Osteoblast (primary cell): ENCODE data around the gene C11orf86. TPM values are rescaled to one million over a fixed set of nuclear protein-coding genes. Genes with fewer than 3 reads are reported as not detected.

Experiments
- DNase-seq: peaks from one replicate; pipeline ENCODE4 v3.0.0; 2011; ENCODE audit warnings: low spot score, mixed read lengths; ENCODE audit not compliant: insufficient read length; ENCODE audit errors: missing footprints
- H2AFZ ChIP-seq: 2 replicates; pipeline ENCODE4 v1.6.0; 2011; ENCODE audit warnings: mild to moderate bottlenecking, low read length
- H3K27ac ChIP-seq: 2 replicates; pipeline ENCODE4 v1.5.1; 2011; ENCODE audit warnings: mild to moderate bottlenecking, low read depth, low read length, moderate library complexity
- H3K27me3 ChIP-seq: 2 replicates; pipeline ENCODE4 v1.6.0; 2012; ENCODE audit warnings: mild to moderate bottlenecking, control low read depth, inconsistent platforms, low read length, moderate library complexity; ENCODE audit not compliant: insufficient read depth
- H3K36me3 ChIP-seq: 2 replicates; pipeline ENCODE4 v1.5.1; 2011; ENCODE audit warnings: mild to moderate bottlenecking, low read length, control low read depth, moderate library complexity; ENCODE audit not compliant: insufficient read depth
- H3K4me1 ChIP-seq: 2 replicates; pipeline ENCODE4 v1.5.1; 2011; ENCODE audit warnings: mild to moderate bottlenecking, low read length, control low read depth, moderate library complexity; ENCODE audit not compliant: insufficient read depth
- H3K4me2 ChIP-seq: 2 replicates; pipeline ENCODE4 v1.6.0; 2011; ENCODE audit warnings: mild to moderate bottlenecking, low read length; ENCODE audit not compliant: insufficient read depth
- H3K4me3 ChIP-seq: fragments of 200-600 bp; sonication (generic); 3 replicates; pipeline ENCODE4 v1.5.1; 2012; ENCODE audit warnings: mild to moderate bottlenecking, low read length, inconsistent platforms; ENCODE audit not compliant: insufficient read depth
- H3K79me2 ChIP-seq: 2 replicates; pipeline ENCODE4 v1.6.0; 2012; ENCODE audit warnings: mild to moderate bottlenecking, low read length, control low read depth, inconsistent platforms; ENCODE audit not compliant: insufficient read depth
- H3K9me3 ChIP-seq: 2 replicates; pipeline ENCODE4 v1.5.1; 2011; ENCODE audit warnings: low read depth, low read length, control low read depth
- H4K20me1 ChIP-seq: 2 replicates; pipeline ENCODE4 v1.6.0; 2012; ENCODE audit warnings: mild to moderate bottlenecking, low read length, control low read depth; ENCODE audit not compliant: insufficient read depth
- total RNA-seq: library from RNA; depleted of rRNA; stranded (reverse); fragments of >200 nt; gene quantifications from 2 replicates; pipeline ENCODE4 v1.2.3, GENCODE V29; 2012
- TF ChIP-seq, protein P1 (sequence below): IDR thresholded peaks from 2 replicates; pipeline ENCODE4 v1.5.1; 2011; ENCODE audit warnings: mild to moderate bottlenecking, low read depth, low read length, moderate library complexity; ENCODE audit errors: extremely low read depth

The C11orf86 gene
- total RNA-seq, 1 donor, result not detected

DNA sequence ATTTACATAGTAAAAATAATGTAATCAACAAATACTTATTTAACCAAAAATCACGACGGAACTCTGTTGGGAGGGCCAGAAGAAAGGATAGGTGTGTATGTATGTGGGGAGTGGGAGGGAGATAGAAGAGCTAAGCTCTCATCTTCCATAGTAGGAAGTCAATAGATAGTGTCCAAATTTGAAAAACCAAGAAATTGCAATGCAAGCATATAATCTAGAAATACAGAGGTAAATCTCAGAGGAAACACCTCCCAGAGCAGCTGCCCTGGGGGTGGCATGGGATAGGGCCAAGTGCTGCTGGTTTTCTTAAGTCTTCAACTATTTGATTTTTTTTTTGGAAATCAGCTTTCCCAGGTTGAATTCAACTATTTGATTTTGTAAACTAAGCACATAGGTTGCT is 16.9 kb downstream of the C11orf86 start:
- Histone ChIP-seq H3K9me3 (no peaks in the 10 kb centered on the region), H3K4me3 (no peak overlapping the region), H3K79me2 (no peaks in the 10 kb centered on the region), H2AFZ (no peak overlapping the region), H3K4me1 (peaks cover 4% of the 10 kb centered on the region), H3K27me3 (no peaks in the 10 kb centered on the region), H3K36me3 (no peaks in the 10 kb centered on the region), H3K4me2 (no peak overlapping the region), H3K27ac (no peak overlapping the region), H4K20me1 (no peaks in the 10 kb centered on the region)
- DNase-seq, result no peak
- TF ChIP-seq, protein P1, sequence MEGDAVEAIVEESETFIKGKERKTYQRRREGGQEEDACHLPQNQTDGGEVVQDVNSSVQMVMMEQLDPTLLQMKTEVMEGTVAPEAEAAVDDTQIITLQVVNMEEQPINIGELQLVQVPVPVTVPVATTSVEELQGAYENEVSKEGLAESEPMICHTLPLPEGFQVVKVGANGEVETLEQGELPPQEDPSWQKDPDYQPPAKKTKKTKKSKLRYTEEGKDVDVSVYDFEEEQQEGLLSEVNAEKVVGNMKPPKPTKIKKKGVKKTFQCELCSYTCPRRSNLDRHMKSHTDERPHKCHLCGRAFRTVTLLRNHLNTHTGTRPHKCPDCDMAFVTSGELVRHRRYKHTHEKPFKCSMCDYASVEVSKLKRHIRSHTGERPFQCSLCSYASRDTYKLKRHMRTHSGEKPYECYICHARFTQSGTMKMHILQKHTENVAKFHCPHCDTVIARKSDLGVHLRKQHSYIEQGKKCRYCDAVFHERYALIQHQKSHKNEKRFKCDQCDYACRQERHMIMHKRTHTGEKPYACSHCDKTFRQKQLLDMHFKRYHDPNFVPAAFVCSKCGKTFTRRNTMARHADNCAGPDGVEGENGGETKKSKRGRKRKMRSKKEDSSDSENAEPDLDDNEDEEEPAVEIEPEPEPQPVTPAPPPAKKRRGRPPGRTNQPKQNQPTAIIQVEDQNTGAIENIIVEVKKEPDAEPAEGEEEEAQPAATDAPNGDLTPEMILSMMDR, result no peak

DNA sequence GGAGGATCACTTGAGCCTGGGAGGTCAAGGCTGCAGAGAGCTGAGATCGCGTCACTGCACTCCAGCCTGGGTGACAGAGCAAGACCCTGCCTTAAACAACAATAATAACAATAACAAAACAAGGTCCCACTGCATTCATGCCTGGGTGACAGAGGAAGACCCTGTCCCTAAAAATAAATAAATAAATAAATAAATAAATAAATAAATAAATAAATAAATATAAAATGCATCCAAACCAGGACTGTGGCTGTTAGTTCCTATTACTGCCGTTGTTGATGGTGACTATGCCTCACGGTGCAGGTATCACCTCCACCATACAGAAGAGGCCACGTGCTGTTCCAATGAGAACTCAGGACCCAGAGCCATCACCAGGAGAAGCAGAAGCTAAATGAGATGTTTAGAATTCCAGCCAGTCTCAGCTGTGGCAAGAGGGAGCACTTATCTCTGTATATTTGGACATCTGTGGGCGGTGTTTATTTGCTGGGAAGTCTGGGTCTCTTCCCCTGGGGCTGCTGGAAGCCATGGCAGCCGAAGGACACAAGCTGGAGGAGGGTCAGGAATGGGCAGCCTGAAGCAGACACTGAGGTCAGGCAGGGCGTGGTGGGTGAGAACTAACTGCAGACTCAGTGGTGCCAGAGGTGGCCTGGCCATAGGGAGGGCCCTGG is 21.6 kb downstream of the C11orf86 start:
- Histone ChIP-seq H3K4me2 (peak overlapping the region; percentile 24), H3K27ac (peak overlapping the region; percentile 1), H3K27me3 (no peaks in the 10 kb centered on the region), H3K4me1 (peaks cover 7% of the 10 kb centered on the region), H2AFZ (peak overlapping the region; percentile 47), H3K79me2 (no peaks in the 10 kb centered on the region), H3K9me3 (no peaks in the 10 kb centered on the region), H4K20me1 (no peaks in the 10 kb centered on the region), H3K36me3 (no peaks in the 10 kb centered on the region), H3K4me3 (no peak overlapping the region)
- DNase-seq, result peak; percentile 92
- TF ChIP-seq, protein P1, result no peak

DNA sequence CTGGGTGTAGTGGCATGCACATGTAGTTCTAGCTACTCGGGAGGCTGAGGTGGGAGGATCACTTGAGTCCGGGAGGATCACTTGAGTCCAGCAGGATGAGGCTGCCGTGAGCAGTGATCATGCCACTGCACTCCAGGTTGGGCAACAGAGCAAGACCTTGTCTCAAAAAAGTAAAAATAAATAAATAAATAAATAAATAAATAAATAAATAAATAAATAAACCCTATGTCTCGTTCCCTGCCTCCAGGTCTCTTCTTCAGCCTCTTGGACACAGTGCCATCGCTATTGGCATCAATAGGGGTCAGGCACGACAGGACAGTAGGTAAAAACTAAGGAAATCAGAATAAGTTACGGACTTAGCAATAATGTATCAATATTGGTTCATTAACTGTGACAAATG is 24.5 kb downstream of the C11orf86 start:
- no peaks in the 10 kb centered on the region for H3K27me3 ChIP-seq
- no peak overlapping the region for H3K27ac ChIP-seq
- H3K36me3 ChIP-seq, result no peaks in the 10 kb centered on the region
- no peaks in the 10 kb centered on the region for H3K9me3 ChIP-seq
- no peaks in the 10 kb centered on the region for H4K20me1 ChIP-seq
- DNase-seq, result no peak
- H2AFZ ChIP-seq, result no peak overlapping the region
- TF ChIP-seq, protein P1, result no peak
- H3K79me2 ChIP-seq, result no peaks in the 10 kb centered on the region
- no peak overlapping the region for H3K4me2 ChIP-seq
- H3K4me3 ChIP-seq, result no peak overlapping the region
- H3K4me1 ChIP-seq, result peaks cover 7% of the 10 kb centered on the region

DNA sequence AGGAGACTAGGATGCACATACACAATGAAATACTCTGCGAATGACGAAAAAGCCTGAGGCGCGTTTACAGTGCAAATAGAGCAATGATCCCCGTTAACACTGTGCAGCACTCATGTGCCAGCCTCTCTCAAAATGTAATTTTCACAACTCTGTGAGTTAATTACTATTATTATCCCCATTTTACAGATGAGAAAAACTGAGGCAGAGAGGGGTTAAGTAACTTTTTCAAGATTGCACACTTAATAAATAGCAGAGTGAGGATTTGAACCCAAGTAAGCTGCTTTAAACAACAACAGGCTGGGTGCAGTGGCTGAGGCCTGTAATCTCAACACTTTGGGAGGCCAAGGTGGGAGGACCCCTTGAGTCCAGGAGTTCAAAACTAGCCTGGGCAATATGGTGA is 26.2 kb downstream of the C11orf86 start:
- Histone ChIP-seq H3K4me1 (peaks cover 7% of the 10 kb centered on the region), H3K9me3 (no peaks in the 10 kb centered on the region), H3K27ac (no peak overlapping the region), H4K20me1 (no peaks in the 10 kb centered on the region), H3K4me2 (no peak overlapping the region), H3K36me3 (no peaks in the 10 kb centered on the region), H3K27me3 (no peaks in the 10 kb centered on the region), H3K79me2 (no peaks in the 10 kb centered on the region), H2AFZ (no peak overlapping the region), H3K4me3 (no peak overlapping the region)
- no peak for DNase-seq
- TF ChIP-seq, protein P1, result no peak
